Astrocyte of the spinal cord (primary cell): ENCODE measurements around the gene FANCM.

Source experiments
- DNase-seq: peaks from one replicate; pipeline ENCODE4 v3.0.0; 2011; ENCODE audit warnings: low read depth, low spot score
- H3K4me3 ChIP-seq: 2 replicates; pipeline ENCODE4 v1.5.1; 2011; ENCODE audit warnings: low read depth, mild to moderate bottlenecking, low read length, moderate library complexity
- in situ Hi-C: cut with HindIII; loops from 2 replicates; pipeline ENCODE4 v1.10.0; 2017; ENCODE audit warnings: low sequenced_read_pairs
- TF ChIP-seq, protein P1 (sequence below): IDR thresholded peaks from 2 replicates; pipeline ENCODE4 v1.5.1; 2012; ENCODE audit warnings: low read depth, mild to moderate bottlenecking, low read length, inconsistent platforms

Gene FANCM

GRCh38 chr14:45249856-45250575 lies 114.3 kb downstream of the FANCM start:
- peak overlapping the region; percentile 3 for H3K4me3 ChIP-seq
- peak; percentile 71 for DNase-seq
- in situ Hi-C loops = no loop called here
- TF ChIP-seq, protein P1, sequence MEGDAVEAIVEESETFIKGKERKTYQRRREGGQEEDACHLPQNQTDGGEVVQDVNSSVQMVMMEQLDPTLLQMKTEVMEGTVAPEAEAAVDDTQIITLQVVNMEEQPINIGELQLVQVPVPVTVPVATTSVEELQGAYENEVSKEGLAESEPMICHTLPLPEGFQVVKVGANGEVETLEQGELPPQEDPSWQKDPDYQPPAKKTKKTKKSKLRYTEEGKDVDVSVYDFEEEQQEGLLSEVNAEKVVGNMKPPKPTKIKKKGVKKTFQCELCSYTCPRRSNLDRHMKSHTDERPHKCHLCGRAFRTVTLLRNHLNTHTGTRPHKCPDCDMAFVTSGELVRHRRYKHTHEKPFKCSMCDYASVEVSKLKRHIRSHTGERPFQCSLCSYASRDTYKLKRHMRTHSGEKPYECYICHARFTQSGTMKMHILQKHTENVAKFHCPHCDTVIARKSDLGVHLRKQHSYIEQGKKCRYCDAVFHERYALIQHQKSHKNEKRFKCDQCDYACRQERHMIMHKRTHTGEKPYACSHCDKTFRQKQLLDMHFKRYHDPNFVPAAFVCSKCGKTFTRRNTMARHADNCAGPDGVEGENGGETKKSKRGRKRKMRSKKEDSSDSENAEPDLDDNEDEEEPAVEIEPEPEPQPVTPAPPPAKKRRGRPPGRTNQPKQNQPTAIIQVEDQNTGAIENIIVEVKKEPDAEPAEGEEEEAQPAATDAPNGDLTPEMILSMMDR = no peak
